Stomach (tissue), 9 donors: Measurements from ENCODE around the gene ZNF391. TPM values are rescaled to one million over a fixed set of nuclear protein-coding genes. Genes with fewer than 3 reads are reported as not detected.

Experiments
- DNase-seq, 2 donors: peaks; one replicate each; pipeline versions ENCODE4 v3.0.0 to v3.0.0-alpha.2; 2013 to 2019
- H3K27ac ChIP-seq, 5 donors: fragments of 200-600 bp in 4 of 5; sonication (generic) in 4 of 5; one replicate each; pipeline ENCODE4 v1.5.1; 2013 to 2019; ENCODE audit warnings: mild to moderate bottlenecking in 1 of 5, moderate library complexity in 1 of 5
- H3K27me3 ChIP-seq, 3 donors: fragments of 200-600 bp; sonication (generic); one replicate each; pipeline ENCODE4 v1.5.1; 2017 to 2019; ENCODE audit warnings: mixed run types in 1 of 3
- H3K36me3 ChIP-seq, 4 donors: fragments of 200-600 bp; sonication (generic); 1 replicate in 3 of 4; 2 replicates in 1 of 4; pipeline ENCODE4 v1.5.1; 2016 to 2019
- H3K4me1 ChIP-seq, 4 donors: fragments of 200-600 bp; sonication (generic); one replicate each; pipeline ENCODE4 v1.5.1; 2016 to 2019
- H3K4me3 ChIP-seq, 4 donors: fragments of 200-600 bp; sonication (generic) in 3 of 4; one replicate each; pipeline ENCODE4 v1.5.1; 2016 to 2019; ENCODE audit warnings: mild to moderate bottlenecking in 1 of 4
- H3K9me3 ChIP-seq, 4 donors: fragments of 200-600 bp; sonication (generic); one replicate each; pipeline ENCODE4 v1.5.1; 2016 to 2019
- EP300 ChIP-seq: sonication (generic); formaldehyde crosslinking; IDR thresholded peaks from one replicate; pipeline ENCODE4 v1.6.1; 2017; ENCODE audit warnings: antibody characterized with exemption
- POLR2A ChIP-seq, 4 donors: fragments of 450-650 bp; IDR thresholded peaks; one replicate each; pipeline ENCODE4 v1.6.1; 2016; ENCODE audit warnings: antibody characterized with exemption in 4 of 4, control low read depth in 2 of 4, mild to moderate bottlenecking in 1 of 4, moderate library complexity in 1 of 4
- POLR2AphosphoS5 ChIP-seq, 3 donors: sonication (generic); formaldehyde crosslinking; IDR thresholded peaks; one replicate each; pipeline ENCODE4 v1.6.1; 2016; ENCODE audit warnings: antibody characterized with exemption in 3 of 3
- WGBS, 5 donors: extraction: QIAGEN DNeasy Blood & Tissue Kit in 3 of 5; methylation state at CpG; one replicate each; pipeline versions ENCODE4 v1.1.5 to v1.1.7; 2013 to 2018; 5-methylcytosine and 5-hydroxymethylcytosine counted together
- intact Hi-C: fragments of 100-400 bp; cut with DNase I; formaldehyde crosslinking; loops from one replicate; pipeline ENCODE4 v1.15.1; 2023; ENCODE audit warnings: low total_unique reads
- polyA plus RNA-seq, 3 donors: library from polyadenylated mRNA; stranded (reverse); fragments of 200-250 nt; gene quantifications; one replicate each; pipeline ENCODE4 v1.2.3, GENCODE V29; 2013
- small RNA-seq, 4 donors: library from RNA; depleted of rRNA; stranded (forward); fragments of <200 nt; gene quantifications; one replicate each; pipeline ENCODE3, GENCODE V24; 2016
- total RNA-seq, 5 donors: library from RNA; depleted of rRNA; stranded (reverse); fragments of >200 nt; gene quantifications; one replicate each; pipeline versions ENCODE4 v1.1.0 to v1.2.3, GENCODE V29; 2014 to 2016
- TF ChIP-seq, protein P1 (sequence below), 7 experiments: fragments of 450-650 bp in 4 of 7; fragments of 200-600 bp in 3 of 7; sonication (generic) in 3 of 7; IDR thresholded peaks; one replicate each; pipeline ENCODE4 v1.5.1; 2016 to 2019; ENCODE audit warnings: antibody characterized with exemption in 7 of 7, control low read depth in 2 of 7, mild to moderate bottlenecking in 1 of 7
- donor health status: healthy with polysubstance abuse.
- donor health status: Bipolar disorder and iron deficiency.
- donor health status: healthy.

Gene ZNF391
- total and polyA plus RNA-seq, 8 donors: under 0.01 to 1.9 (median 0.82) TPM

DNA sequence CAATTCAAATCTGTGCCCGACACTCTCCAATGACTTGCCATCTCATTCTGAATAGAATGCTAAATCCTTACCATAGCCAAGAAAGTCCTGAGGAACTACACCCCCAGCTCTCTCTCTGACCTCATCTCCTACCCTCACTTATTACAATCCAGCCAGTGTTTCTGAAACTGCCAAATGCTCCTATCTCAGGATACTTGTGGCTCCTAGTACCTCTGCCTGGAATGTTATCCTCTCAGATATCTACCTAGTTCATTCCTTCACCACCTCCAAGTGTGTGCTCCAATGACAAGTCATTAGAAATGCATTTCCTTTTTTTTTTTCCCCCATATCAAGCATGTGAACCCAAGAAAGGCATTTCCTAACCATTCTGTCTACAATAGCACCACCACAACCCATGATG, 59.9 kb downstream of the ZNF391 start:
- no peak for TF ChIP-seq POLR2AphosphoS5 (IDR thresholded peaks at IDR 0.05)
- TF ChIP-seq, protein P1, sequence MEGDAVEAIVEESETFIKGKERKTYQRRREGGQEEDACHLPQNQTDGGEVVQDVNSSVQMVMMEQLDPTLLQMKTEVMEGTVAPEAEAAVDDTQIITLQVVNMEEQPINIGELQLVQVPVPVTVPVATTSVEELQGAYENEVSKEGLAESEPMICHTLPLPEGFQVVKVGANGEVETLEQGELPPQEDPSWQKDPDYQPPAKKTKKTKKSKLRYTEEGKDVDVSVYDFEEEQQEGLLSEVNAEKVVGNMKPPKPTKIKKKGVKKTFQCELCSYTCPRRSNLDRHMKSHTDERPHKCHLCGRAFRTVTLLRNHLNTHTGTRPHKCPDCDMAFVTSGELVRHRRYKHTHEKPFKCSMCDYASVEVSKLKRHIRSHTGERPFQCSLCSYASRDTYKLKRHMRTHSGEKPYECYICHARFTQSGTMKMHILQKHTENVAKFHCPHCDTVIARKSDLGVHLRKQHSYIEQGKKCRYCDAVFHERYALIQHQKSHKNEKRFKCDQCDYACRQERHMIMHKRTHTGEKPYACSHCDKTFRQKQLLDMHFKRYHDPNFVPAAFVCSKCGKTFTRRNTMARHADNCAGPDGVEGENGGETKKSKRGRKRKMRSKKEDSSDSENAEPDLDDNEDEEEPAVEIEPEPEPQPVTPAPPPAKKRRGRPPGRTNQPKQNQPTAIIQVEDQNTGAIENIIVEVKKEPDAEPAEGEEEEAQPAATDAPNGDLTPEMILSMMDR (IDR thresholded peaks at IDR 0.05): no peak
- no peak for TF ChIP-seq EP300
- TF ChIP-seq POLR2A (IDR thresholded peaks at IDR 0.05): no peak
- Histone ChIP-seq H3K4me1 (no peaks in the 10 kb centered on the region), H3K9me3 (peaks cover 35 to 98% (median 83%) of the 10 kb centered on the region in 4 donors), H3K27ac (no peak overlapping the region), H3K4me3 (no peak overlapping the region), H3K27me3 (no peaks in the 10 kb centered on the region), H3K36me3 (peaks cover 22 to 72% (median 40%) of the 10 kb centered on the region in 4 donors)
- no peak for DNase-seq
- 96 to 100% (median 97%) methylated on average over 1 of the region's 1 CpG for WGBS, 5 donors
- intact Hi-C loops: no loop called here

DNA sequence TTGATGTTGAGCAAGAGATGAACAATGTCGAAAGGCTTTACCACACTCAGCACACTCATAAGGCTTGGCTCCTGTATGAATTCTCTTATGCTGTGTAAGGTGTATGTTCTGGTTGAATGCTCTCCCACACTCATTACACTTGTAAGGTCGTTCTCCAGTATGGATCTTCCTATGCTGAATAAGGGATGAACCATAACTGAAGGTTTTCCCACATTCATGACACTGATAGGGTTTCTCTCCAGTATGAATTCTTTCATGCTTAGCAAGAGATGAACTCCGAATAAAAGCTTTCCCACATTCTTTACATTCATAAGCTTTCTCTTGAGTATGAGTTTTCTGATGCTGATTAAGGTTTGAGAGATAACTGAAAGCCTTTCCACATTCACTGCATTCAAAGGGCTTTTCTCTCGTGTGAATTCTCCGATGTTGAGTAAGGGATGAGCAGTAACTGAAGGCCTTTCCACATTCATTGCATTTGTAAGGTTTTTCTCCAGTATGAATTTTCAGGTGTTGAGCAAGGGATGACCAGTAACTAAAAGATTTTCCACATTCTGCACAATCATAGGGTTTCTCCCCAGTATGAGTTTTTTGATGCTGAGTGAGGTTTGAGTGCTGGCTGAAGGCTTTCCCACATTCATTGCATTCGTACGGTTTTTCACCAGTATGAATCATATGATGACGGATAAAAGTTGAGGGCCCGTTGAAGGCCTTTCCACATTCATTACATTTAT, 63.3 kb downstream of the ZNF391 start:
- H3K36me3 ChIP-seq: peaks cover 55 to 97% (median 74%) of the 10 kb centered on the region in 4 donors
- intact Hi-C loops: no loop called here
- no peaks in the 10 kb centered on the region for H3K27me3 ChIP-seq
- H3K4me1 ChIP-seq: no peaks in the 10 kb centered on the region
- no peak overlapping the region for H3K27ac ChIP-seq
- DNase-seq: no peak
- 95 to 98% (median 97%) methylated on average over 9 of the region's 9 CpGs for WGBS, 5 donors
- TF ChIP-seq, protein P1 (IDR thresholded peaks at IDR 0.05): no peak
- TF ChIP-seq EP300: no peak
- TF ChIP-seq POLR2A (IDR thresholded peaks at IDR 0.05): no peak
- no peak for TF ChIP-seq POLR2AphosphoS5 (IDR thresholded peaks at IDR 0.05)
- H3K4me3 ChIP-seq: no peak overlapping the region
- H3K9me3 ChIP-seq: peaks cover 43 to 100% (median 84%) of the 10 kb centered on the region in 4 donors

DNA sequence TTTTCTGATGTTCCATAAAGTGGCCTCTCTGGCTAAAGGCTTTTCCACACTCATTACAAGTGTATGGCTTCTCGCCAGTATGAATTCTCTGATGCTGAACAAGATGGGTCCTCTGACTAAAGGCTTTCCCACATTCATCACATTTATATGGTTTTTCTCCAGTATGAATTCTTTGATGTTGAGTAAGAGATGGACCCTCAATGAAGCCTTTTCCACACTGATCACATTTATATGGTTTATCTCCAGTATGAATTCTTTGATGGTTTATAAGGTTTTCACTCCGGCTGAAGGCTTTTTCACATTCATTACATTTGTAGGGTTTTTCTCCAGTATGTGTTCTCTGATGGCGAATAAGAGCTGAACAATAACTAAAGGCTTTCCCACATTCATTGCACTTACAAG, 63.9 kb downstream of the ZNF391 start:
- peaks cover 43 to 100% (median 80%) of the 10 kb centered on the region in 4 donors for H3K9me3 ChIP-seq

More for the DNA sequence above, 63.9 kb downstream of the ZNF391 start:
- H3K4me1 ChIP-seq: no peaks in the 10 kb centered on the region
- intact Hi-C loops: no loop called here
- TF ChIP-seq POLR2A (IDR thresholded peaks at IDR 0.05) (no peak), POLR2AphosphoS5 (IDR thresholded peaks at IDR 0.05) (no peak), EP300 (no peak)
- TF ChIP-seq, protein P1 (IDR thresholded peaks at IDR 0.05): no peak
- H3K27me3 ChIP-seq: no peaks in the 10 kb centered on the region
- no peak for DNase-seq
- WGBS, 5 donors: 94 to 100% (median 98%) methylated on average over 3 of the region's 3 CpGs
- no peak overlapping the region for H3K4me3 ChIP-seq
- no peak overlapping the region for H3K27ac ChIP-seq
- H3K36me3 ChIP-seq: peaks cover 61 to 98% (median 81%) of the 10 kb centered on the region in 4 donors

Small RNA genes lying within 50 kb of the gene (small RNA-seq; reads per million reads assigned to genes)
- gene MCFD2P1: 0 to 0.20 (median 0) reads per million in 4 donors

Other genes with a start within 250 kb of the ZNF391 start
- gene PRSS16, start 141.1 kb upstream of the ZNF391 start, total RNA-seq: 10 to 100 TPM in 2 of 5 donors, 1 to 10 TPM in 2, not detected in 1; 2.2 to 36.2 (median 11.3) TPM
- gene PRSS16, start 141.1 kb upstream of the ZNF391 start, polyA plus RNA-seq: 10 to 100 TPM in 2 of 3 donors, 1 to 10 TPM in 1; 7.4 to 23.7 (median 18.5) TPM
- gene POM121L2, start 76.5 kb upstream of the ZNF391 start, total RNA-seq: not detected
- not detected for gene POM121L2, start 76.5 kb upstream of the ZNF391 start, polyA plus RNA-seq
- gene ZNF184, start 84.3 kb downstream of the ZNF391 start, total RNA-seq: 10 to 100 TPM in 2 of 5 donors, 1 to 10 TPM in 2, not detected in 1; 4.5 to 21.0 (median 8.5) TPM
- gene ZNF184, start 84.3 kb downstream of the ZNF391 start, polyA plus RNA-seq: 1 to 10 TPM; 1.8 to 4.0 (median 2.2) TPM